PC-3 (cell line): ENCODE measurements around the gene IER5L.

ENCODE experiments used
- EZH2 ChIP-seq: fragments of 300-600 bp; sonication (generic); IDR thresholded peaks from one replicate; pipeline ENCODE4 v1.6.1; 2017; ENCODE audit warnings: antibody characterized with exemption, mild to moderate bottlenecking, low read length; ENCODE audit not compliant: unreplicated experiment
- TF ChIP-seq, protein P1 (sequence below): fragments of 300-600 bp; sonication (generic); conservative IDR thresholded peaks from 2 replicates; pipeline ENCODE4 v1.5.1; 2017; ENCODE audit warnings: antibody characterized with exemption, low read depth, mild to moderate bottlenecking, low read length

DNA sequence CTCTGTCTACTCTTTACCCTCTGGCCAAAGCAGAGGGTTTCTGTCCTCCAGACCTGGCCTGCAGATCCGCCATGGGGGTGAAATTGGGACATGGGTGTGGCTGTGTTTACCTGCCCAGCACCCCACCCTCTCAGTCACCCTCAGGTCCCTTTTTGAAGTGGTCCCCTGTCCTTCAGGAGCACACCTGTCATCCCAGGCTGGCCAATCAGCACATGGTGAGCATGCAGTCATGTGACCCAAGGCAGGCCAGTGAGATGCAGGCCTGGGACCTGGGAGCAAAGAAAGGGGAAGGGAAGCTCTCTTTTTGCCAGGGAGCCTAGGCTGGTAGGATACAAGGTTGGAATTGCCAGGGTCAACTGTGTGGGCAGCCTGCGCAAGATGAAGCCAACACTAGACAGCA, 28.3 kb upstream of the IER5L start:
- TF ChIP-seq, protein P1, sequence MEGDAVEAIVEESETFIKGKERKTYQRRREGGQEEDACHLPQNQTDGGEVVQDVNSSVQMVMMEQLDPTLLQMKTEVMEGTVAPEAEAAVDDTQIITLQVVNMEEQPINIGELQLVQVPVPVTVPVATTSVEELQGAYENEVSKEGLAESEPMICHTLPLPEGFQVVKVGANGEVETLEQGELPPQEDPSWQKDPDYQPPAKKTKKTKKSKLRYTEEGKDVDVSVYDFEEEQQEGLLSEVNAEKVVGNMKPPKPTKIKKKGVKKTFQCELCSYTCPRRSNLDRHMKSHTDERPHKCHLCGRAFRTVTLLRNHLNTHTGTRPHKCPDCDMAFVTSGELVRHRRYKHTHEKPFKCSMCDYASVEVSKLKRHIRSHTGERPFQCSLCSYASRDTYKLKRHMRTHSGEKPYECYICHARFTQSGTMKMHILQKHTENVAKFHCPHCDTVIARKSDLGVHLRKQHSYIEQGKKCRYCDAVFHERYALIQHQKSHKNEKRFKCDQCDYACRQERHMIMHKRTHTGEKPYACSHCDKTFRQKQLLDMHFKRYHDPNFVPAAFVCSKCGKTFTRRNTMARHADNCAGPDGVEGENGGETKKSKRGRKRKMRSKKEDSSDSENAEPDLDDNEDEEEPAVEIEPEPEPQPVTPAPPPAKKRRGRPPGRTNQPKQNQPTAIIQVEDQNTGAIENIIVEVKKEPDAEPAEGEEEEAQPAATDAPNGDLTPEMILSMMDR = no peak
- TF ChIP-seq EZH2 = no peak
